ENCODE results near the gene FAM20C. TPM values are rescaled to one million over a fixed set of nuclear protein-coding genes. Genes with fewer than 3 reads are reported as not detected.

FAM20C gene
- total RNA-seq, 1 experiment from 2014 or later, result 62.6 TPM

DNA sequence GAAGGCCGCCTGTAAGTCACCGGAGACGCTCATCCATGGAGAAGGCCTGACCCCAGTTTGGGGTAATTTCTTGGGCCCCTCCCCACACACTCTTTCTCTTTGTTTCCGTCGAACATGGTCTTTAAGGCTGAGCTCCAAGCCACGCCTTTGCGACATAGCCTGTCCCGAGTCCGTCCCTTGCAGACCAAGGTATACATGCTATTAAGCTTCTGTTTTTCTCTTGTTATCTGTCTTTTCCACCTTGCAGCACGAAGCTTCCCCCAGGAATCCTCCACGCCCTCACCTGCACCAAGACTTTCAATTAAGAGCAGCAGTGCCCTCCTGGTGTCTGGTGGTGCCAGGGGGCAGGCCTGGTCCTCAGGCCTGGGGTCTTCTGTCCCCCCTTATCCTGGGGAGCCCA lies 4.2 kb upstream of the FAM20C start:
- Histone ChIP-seq H3K4me2 (ENCODE audit: insufficient read depth, insufficient read length, low read length) (no peak overlapping the region), H4K91ac (ENCODE audit: insufficient read length, low read depth, low read length) (no peak overlapping the region)
- WGBS (ENCODE audit: extremely low coverage, insufficient read length, low lambda C conversion rate), result no CpG with 5 or more reads among the region's 11 CpGs

More for the DNA sequence above, 4.2 kb upstream of the FAM20C start:
- H4K5ac ChIP-seq (ENCODE audit: insufficient read length, low read depth, low read length), result no peak overlapping the region
- Mint-ChIP-seq H3K36me3 (ENCODE audit: insufficient read depth in 1 of 3, low read depth in 3 of 3) (peaks cover 0 to 8% (median 4%) of the 10 kb centered on the region in 3 experiments; a peak in 4 of 7 replicates), H3K4me3 (no peak overlapping the region; a peak in 1 of 5 replicates), H3K4me1 (peaks cover 53 to 54% of the 10 kb centered on the region in 2 experiments), H3K9me3 (no peaks in the 10 kb centered on the region; a peak in 1 of 5 replicates), H3K27ac (peak overlapping the region in 1 of 3 experiments; percentile 20; a peak in 3 of 7 replicates), H3K27me3 (ENCODE audit: low read depth) (peaks cover 22% of the 10 kb centered on the region)
- no peaks in the 10 kb centered on the region for H3K27me3 ChIP-seq (ENCODE audit: insufficient read depth, low read length)
- H3K18ac ChIP-seq (ENCODE audit: insufficient read length, low read depth, low read length), result no peak overlapping the region
- no peak overlapping the region for H3T11ph ChIP-seq (ENCODE audit: low read length)
- H2BK12ac ChIP-seq (ENCODE audit: insufficient read length, low read depth, low read length), result no peak overlapping the region
- H3K4me1 ChIP-seq (ENCODE audit: insufficient read depth, low read length), result peaks cover 6% of the 10 kb centered on the region; the same call in 1 of the 2 replicates
- H3K23ac ChIP-seq (ENCODE audit: insufficient read length, low read depth, low read length), result no peak overlapping the region
- H3K9me3 ChIP-seq (ENCODE audit: control insufficient read depth, low read depth, low read length), result no peaks in the 10 kb centered on the region
- no peak overlapping the region for H3K27ac ChIP-seq (ENCODE audit: insufficient read length, low read depth, low read length)
- H2AK5ac ChIP-seq (ENCODE audit: insufficient read length, low read length), result no peak overlapping the region
- no peak overlapping the region for H4K8ac ChIP-seq (replicated peaks; ENCODE audit: insufficient read length, low read depth, low read length)
- H3K79me2 ChIP-seq (ENCODE audit: insufficient read depth, low read length), result no peaks in the 10 kb centered on the region
- no peak overlapping the region for H2BK5ac ChIP-seq (ENCODE audit: insufficient read length, low read length)
- H3K56ac ChIP-seq (ENCODE audit: insufficient read length, low read depth, low read length), result no peak overlapping the region
- no peak for TF ChIP-seq CTCF (conservative IDR thresholded peaks at IDR 0.05)
- no peak overlapping the region for H2BK15ac ChIP-seq (ENCODE audit: low read depth, low read length)
- no peak overlapping the region for H2BK120ac ChIP-seq (ENCODE audit: low read depth, low read length, poor library complexity, severe bottlenecking)
- H3K9ac ChIP-seq (ENCODE audit: extremely low read depth, insufficient read length, low read length), result no peak overlapping the region
- no peak overlapping the region for H2BK20ac ChIP-seq (ENCODE audit: low read depth, low read length, poor library complexity, severe bottlenecking)
- H3K4ac ChIP-seq (ENCODE audit: low read depth, low read length), result no peak overlapping the region
- no peak overlapping the region for H3K14ac ChIP-seq (ENCODE audit: insufficient read depth, low read length)
- H4K20me1 ChIP-seq (ENCODE audit: control insufficient read depth, insufficient read depth, insufficient read length), result no peaks in the 10 kb centered on the region
- H2AFZ ChIP-seq (ENCODE audit: low read length), result no peak overlapping the region
- DNase-seq, result no peak
- H3K23me2 ChIP-seq (ENCODE audit: insufficient read length, low read depth, low read length, poor library complexity, severe bottlenecking), result peaks cover 3% of the 10 kb centered on the region
- H3K79me1 ChIP-seq (ENCODE audit: insufficient read depth, low read depth, low read length, poor library complexity, severe bottlenecking), result no peaks in the 10 kb centered on the region
